Measurements from ENCODE around the gene TSPY8. TPM values are rescaled to one million over a fixed set of nuclear protein-coding genes. Genes with fewer than 3 reads are reported as not detected.
"Not testable (repeated sequence)": the region's sequence is repeated elsewhere in the genome, so short reads cannot be mapped to it uniquely, and the experiment has no call there.

TSPY8 gene, protein sequence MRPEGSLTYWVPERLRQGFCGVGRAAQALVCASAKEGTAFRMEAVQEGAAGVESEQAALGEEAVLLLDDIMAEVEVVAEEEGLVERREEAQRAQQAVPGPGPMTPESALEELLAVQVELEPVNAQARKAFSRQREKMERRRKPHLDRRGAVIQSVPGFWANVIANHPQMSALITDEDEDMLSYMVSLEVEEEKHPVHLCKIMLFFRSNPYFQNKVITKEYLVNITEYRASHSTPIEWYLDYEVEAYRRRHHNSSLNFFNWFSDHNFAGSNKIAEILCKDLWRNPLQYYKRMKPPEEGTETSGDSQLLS
- total RNA-seq (ENCODE audit: low replicate concordance): not detected in 2 replicates
- long read RNA-seq: 0 reads

DNA sequence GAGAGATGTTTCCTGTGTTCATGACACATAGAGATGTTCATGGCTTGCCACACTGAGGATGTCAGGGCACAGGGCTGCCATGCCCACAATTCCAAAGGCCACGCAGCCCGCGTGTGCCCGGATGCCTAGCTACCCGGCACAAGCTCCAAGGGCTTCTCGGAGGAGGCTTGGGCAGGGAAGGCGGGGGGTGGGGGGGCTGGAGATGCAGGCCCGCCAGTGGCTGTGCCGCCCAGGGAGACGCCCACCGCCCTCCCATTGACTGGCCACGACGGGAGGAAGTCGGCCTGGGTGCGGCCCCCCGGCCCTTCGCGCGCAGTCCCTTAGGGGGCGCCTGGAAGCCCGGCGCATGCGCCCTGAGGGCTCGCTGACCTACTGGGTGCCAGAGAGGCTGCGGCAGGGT, at the start of gene TSPY8:
Gene TSPY8, plus strand, starts transcription at position 301 of the 400 bp plus-strand sequence. Its CDS starts 46 bp downstream, at position 347.
- not testable (repeated sequence) for DNase-seq (ENCODE audit: extremely low spot score, unreplicated experiment); H3K9me3 Mint-ChIP-seq; H3K4me1 Mint-ChIP-seq (ENCODE audit: unreplicated experiment); H3K27ac Mint-ChIP-seq; H3K4me3 Mint-ChIP-seq; H3K27me3 Mint-ChIP-seq; H3K36me3 Mint-ChIP-seq

DNA sequence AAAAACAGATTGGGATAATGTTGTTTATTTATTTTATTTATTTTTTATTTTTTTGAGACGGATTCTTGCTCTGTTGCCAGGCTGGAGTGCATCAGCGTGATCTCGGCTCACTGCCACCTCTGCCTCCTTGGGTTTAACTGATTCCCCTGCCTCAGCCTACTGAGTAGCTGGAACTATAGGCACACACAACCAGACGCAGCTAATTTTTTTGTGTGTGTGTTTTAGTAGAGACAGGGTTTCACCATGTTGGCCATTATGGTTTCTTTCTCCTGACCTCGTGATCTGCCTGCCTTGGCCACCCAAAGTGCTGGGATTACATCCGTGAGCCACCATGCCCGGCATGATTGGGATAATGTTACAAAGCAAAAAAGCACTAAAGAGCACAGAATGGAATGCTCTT, 36.6 kb upstream of the TSPY8 start:
- no peak for DNase-seq (ENCODE audit: extremely low spot score, unreplicated experiment)
- Mint-ChIP-seq H3K27ac (no peak overlapping the region), H3K36me3 (no peaks in the 10 kb centered on the region), H3K4me1 (ENCODE audit: unreplicated experiment) (no peaks in the 10 kb centered on the region), H3K4me3 (no peak overlapping the region), H3K9me3 (no peaks in the 10 kb centered on the region), H3K27me3 (no peaks in the 10 kb centered on the region)
- TF ChIP-seq, protein P1, sequence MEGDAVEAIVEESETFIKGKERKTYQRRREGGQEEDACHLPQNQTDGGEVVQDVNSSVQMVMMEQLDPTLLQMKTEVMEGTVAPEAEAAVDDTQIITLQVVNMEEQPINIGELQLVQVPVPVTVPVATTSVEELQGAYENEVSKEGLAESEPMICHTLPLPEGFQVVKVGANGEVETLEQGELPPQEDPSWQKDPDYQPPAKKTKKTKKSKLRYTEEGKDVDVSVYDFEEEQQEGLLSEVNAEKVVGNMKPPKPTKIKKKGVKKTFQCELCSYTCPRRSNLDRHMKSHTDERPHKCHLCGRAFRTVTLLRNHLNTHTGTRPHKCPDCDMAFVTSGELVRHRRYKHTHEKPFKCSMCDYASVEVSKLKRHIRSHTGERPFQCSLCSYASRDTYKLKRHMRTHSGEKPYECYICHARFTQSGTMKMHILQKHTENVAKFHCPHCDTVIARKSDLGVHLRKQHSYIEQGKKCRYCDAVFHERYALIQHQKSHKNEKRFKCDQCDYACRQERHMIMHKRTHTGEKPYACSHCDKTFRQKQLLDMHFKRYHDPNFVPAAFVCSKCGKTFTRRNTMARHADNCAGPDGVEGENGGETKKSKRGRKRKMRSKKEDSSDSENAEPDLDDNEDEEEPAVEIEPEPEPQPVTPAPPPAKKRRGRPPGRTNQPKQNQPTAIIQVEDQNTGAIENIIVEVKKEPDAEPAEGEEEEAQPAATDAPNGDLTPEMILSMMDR (conservative IDR thresholded peaks at IDR 0.05): no peak

DNA sequence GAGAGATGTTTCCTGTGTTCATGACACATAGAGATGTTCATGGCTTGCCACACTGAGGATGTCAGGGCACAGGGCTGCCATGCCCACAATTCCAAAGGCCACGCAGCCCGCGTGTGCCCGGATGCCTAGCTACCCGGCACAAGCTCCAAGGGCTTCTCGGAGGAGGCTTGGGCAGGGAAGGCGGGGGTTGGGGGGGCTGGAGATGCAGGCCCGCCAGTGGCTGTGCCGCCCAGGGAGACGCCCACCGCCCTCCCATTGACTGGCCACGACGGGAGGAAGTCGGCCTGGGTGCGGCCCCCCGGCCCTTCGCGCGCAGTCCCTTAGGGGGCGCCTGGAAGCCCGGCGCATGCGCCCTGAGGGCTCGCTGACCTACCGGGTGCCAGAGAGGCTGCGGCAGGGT, 20.4 kb upstream of the TSPY8 start, which contains the start of gene TSPY4:
Gene TSPY4, plus strand, starts transcription at position 301 of the 400 bp plus-strand sequence. Its CDS starts 46 bp downstream, at position 347.
- H3K4me3 Mint-ChIP-seq; H3K27me3 Mint-ChIP-seq; H3K27ac Mint-ChIP-seq; H3K9me3 Mint-ChIP-seq; H3K4me1 Mint-ChIP-seq (ENCODE audit: unreplicated experiment); DNase-seq (ENCODE audit: extremely low spot score, unreplicated experiment); H3K36me3 Mint-ChIP-seq: not testable (repeated sequence)

DNA sequence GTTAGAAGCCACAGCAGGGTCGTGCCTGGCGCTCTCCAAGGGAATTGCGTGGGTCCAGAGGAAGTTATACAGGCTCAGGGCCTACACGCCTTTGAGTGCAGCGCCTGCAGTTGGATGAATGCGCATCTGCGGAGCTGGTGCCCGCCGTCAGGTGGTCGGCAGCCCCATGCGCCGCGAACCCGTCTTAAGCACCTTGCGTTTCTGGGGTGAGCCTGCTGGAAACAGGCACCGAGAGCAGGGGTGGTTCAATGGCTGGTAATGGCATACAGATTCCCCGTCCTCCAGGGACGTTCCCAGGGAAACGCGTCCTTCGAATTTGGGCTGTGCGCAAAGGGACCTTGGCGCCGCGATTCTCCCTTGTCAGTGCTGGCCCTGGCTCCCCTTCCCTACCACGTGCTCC, 38.9 kb downstream of the TSPY8 start:
- not testable (repeated sequence) for H3K27me3 Mint-ChIP-seq; DNase-seq (ENCODE audit: extremely low spot score, unreplicated experiment); H3K9me3 Mint-ChIP-seq; H3K36me3 Mint-ChIP-seq; H3K4me1 Mint-ChIP-seq (ENCODE audit: unreplicated experiment); H3K4me3 Mint-ChIP-seq; H3K27ac Mint-ChIP-seq

DNA sequence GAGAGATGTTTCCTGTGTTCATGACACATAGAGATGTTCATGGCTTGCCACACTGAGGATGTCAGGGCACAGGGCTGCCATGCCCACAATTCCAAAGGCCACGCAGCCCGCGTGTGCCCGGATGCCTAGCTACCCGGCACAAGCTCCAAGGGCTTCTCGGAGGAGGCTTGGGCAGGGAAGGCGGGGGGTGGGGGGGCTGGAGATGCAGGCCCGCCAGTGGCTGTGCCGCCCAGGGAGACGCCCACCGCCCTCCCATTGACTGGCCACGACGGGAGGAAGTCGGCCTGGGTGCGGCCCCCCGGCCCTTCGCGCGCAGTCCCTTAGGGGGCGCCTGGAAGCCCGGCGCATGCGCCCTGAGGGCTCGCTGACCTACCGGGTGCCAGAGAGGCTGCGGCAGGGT, 40.5 kb downstream of the TSPY8 start, which contains the start of gene TSPY3:
Gene TSPY3, plus strand, starts transcription at position 301 of the 400 bp plus-strand sequence. Its CDS starts 46 bp downstream, at position 347.
- H3K9me3 Mint-ChIP-seq; H3K4me1 Mint-ChIP-seq (ENCODE audit: unreplicated experiment); DNase-seq (ENCODE audit: extremely low spot score, unreplicated experiment); H3K4me3 Mint-ChIP-seq; H3K36me3 Mint-ChIP-seq; H3K27ac Mint-ChIP-seq; H3K27me3 Mint-ChIP-seq: not testable (repeated sequence)

Other genes starting within 250 kb of the TSPY8 start
- not detected in 2 replicates for gene TSPY4, start 20.3 kb upstream of the TSPY8 start, total RNA-seq (ENCODE audit: low replicate concordance)
- gene TSPY3, start 40.6 kb downstream of the TSPY8 start, total RNA-seq (ENCODE audit: low replicate concordance): not detected in 2 replicates
- not detected in 2 replicates for gene TSPY1, start 109.2 kb downstream of the TSPY8 start, total RNA-seq (ENCODE audit: low replicate concordance)
- not detected in 2 replicates for gene TSPY9, start 129.5 kb downstream of the TSPY8 start, total RNA-seq (ENCODE audit: low replicate concordance)
- gene TSPY10, start 170.1 kb downstream of the TSPY8 start, total RNA-seq (ENCODE audit: low replicate concordance): not detected in 2 replicates